NCI-H2029 (cell line): ENCODE measurements around the gene GOLGA6D.
"Not testable (repeated sequence)": the region's sequence is repeated elsewhere in the genome, so short reads cannot be mapped to it uniquely, and the experiment has no call there.

Source experiments
- DNase-seq: peaks from one replicate; lab custom pipeline; 2025; lab: John Stamatoyannopoulos, UW

The GOLGA6D gene, protein sequence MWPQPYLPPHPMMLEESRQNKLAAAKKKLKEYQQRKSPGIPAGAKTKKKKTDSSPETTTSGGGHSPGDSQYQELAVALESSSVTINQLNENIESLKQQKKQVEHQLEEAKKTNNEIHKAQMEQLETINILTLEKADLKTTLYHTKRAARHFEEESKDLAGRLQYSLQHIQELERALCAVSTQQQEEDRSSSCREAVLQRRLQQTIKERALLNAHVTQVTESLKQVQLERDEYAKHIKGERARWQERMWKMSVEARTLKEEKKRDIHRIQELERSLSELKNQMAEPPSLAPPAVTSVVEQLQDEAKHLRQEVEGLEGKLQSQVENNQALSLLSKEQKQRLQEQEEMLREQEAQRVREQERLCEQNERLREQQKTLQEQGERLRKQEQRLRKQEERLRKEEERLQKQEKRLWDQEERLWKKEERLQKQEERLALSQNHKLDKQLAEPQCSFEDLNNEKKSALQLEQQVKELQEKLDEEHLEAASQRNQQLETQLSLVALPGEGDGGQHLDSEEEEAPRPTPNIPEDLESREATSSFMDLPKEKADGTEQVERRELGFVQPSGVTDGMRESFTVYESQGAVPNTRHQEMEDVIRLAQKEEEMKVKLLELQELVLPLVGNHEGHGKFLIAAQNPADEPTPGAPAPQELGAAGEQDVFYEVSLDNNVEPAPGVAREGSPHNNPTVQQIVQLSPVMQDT

GRCh38 chr15:75282572-75282971 is at the start of gene GOLGA6D:
TSS of gene GOLGA6D (plus strand) at chr15:75282835. CDS start at chr15:75282876, 41 bp downstream.
- DNase-seq, result not testable (repeated sequence)

DNA sequence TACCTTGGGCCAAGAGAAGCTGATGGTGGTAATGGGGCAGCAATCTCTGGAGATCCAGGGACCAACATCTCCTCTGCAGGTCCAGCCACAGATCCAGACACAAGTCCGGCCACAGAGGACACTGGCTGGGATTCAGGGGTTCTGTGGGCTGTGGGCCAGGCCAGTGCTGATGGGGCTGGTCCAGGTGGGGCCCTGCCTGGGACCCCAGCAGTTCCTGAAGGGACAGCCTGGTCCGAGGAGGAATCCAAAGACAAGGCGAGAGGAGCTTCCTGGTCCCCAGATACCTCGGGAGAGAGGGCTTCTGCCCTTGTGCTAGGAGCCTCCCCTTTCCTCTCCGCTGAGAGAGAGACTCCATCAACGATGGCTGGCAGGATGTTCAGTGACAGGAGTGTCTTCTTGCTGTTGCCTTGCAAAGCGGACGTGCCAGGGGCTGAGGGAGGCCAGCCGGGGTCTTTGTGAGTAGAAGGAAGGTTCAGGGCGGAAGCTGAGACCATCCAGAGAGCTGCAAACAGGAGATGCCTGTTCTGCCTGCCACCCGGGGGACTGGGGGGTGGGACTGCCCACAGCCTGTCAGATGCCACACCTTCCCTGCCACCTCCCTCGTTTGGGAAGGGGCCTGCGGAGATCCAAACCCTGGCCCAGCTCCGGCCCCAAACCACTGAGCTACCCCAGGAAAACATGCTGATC is 49.0 kb upstream of the GOLGA6D start:
- no peak for DNase-seq

GRCh38 chr15:75234191-75234810 is 48.3 kb upstream of the GOLGA6D start:
- no peak for DNase-seq

DNA sequence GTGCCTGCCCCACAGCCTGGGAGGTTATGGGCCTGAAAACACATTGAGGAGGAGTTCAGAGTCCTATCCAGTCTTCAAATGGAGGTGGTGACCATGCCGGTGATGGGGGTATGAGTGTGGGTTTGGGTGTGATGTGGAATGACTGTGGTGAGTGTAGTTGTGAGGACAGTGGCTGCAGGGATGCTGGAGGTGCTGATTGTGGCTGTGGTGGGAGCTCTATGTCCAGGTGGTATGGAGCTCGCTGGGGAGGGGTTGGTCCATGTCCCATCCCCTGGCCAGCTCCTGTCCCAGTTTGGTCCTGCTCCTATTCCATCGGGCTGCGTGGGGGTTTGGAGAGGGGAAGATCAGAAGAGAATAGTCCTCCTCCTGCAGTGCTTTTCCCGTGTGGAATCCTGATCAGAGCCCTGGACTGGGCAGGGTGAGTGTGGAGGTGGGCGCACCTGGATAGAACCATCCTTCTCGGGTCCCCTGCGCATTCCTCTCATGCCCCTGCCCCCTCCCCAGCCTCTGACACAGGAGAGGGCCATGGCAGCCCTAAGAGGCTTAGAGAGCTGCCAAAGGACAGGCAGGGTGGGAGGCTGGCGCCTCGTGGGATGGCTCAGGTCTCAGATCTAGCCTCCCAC is 47.5 kb upstream of the GOLGA6D start:
- no peak for DNase-seq

- no peak for DNase-seq
Measured at GRCh38 chr15:75235760-75236729, 46.6 kb upstream of the GOLGA6D start.

DNA sequence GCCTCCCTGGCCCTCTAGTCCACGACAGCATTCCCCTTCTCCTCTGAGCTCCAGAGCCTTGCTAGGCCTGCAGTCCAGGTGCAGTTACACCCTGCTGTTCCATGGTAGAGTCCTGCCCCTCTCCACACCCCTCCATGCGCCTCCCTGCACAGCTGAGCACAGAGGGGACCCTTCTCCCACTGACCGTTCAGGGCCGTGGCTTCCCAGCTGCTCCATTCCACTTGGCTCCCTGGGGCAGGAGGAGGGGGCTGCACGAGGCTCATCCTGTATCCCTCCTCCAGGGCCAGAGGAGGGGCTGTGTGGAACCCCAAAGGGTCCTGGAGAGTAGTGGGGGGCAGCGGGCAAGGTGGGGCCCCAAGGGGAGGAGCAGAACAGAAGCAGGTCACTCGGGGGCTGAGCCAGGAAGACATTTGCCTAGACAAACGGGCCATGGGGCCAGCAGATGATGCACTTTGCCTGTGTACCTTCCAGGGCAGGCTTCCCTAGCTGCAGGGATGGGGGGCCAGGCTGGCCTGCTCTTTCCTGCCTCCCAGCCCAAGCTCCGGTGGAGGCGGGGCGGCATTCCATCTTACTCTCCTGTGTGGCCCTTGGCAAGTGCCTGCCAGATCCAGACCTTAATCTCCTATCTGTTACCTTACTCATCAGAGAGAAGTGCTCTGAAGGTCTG is 45.2 kb upstream of the GOLGA6D start:
- DNase-seq, result no peak

DNA sequence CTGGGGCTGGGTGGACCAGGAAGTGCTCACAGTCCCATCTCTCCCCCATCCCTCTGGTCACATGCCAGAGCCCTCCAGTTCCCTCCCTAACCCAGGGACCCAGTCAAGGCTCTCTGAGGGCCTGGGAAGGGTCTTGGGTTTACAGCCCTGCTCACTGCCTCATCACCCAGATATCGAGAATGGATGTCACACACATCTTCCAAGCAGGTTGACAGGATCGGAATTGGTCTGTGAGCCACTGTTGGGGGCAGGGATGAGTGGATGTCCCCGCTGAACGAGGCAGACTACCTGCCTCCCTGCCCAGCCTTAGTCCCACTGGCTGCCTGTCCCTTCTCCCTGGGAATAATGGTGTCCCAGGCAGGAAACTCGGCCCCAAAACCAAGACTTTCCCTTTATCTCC is 44.5 kb upstream of the GOLGA6D start:
- DNase-seq, result no peak

DNA sequence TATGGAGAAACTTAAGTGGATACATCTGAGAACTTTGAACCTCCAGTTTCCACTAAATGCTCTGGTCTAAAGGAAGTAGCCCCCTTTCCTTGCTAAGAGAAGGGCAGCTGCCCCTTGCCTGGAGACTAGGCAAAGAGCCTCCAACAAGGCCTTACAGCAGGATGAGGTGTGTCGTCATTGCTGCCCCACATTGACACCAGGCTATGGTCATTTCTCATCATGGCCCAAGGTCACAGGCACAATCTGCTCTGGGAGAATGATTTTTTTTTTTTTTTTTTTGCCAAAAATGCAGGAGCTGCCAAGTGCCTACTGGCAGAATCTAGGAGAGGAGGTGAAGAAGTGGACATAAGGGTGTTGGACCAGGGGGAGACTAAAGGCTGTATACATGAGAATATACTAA is 36.9 kb upstream of the GOLGA6D start:
- not testable (repeated sequence) for DNase-seq

DNA sequence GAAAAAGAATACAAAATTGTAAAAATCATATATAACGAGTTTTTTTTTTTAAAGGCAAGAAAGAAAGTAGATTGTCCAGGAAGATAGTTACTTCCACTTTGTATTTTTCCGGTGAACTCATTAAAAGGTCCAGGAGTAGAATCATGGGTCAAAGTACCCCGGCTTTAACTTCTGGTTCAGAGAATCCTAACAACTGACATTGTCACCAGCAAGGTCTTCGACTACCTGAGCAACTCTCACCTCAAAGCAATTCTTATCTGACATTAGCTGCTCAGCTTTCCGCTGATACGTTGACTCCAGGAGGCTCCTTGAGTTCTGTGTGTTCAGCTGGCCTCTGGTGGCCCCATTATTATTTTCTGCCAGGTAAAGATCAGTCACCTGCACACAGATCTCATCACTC is 33.6 kb upstream of the GOLGA6D start:
- DNase-seq, result not testable (repeated sequence)

GRCh38 chr15:75249726-75250125 is 32.9 kb upstream of the GOLGA6D start:
- DNase-seq, result no peak

- DNase-seq, result not testable (repeated sequence)
Measured at GRCh38 chr15:75251343-75251742, 31.3 kb upstream of the GOLGA6D start.

DNA sequence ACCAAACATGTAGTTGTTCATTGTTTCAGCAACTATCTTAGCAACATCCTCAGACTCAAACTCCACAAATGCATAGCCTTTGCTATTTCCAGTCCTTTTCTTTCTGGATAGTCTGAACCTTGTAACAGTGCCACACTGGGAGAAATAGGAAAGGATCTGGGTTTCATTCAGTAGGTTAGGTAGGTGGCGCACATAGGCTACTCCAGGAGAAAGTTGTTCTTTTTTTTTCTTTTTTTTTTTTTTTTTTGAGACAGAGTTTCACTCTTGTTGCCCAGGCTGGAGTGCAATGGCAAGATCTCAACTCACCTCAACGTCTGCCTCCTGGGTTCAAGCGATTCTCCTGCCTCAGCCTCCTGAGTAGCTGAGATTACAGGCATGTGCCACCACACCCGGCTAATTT is 30.4 kb upstream of the GOLGA6D start:
- not testable (repeated sequence) for DNase-seq

- DNase-seq, result not testable (repeated sequence)
Measured at GRCh38 chr15:75258034-75258433, 24.6 kb upstream of the GOLGA6D start, which contains the start of gene GOLGA6C. TSS of gene GOLGA6C (plus strand) at chr15:75258334. CDS start at chr15:75258599, 265 bp downstream.

DNA sequence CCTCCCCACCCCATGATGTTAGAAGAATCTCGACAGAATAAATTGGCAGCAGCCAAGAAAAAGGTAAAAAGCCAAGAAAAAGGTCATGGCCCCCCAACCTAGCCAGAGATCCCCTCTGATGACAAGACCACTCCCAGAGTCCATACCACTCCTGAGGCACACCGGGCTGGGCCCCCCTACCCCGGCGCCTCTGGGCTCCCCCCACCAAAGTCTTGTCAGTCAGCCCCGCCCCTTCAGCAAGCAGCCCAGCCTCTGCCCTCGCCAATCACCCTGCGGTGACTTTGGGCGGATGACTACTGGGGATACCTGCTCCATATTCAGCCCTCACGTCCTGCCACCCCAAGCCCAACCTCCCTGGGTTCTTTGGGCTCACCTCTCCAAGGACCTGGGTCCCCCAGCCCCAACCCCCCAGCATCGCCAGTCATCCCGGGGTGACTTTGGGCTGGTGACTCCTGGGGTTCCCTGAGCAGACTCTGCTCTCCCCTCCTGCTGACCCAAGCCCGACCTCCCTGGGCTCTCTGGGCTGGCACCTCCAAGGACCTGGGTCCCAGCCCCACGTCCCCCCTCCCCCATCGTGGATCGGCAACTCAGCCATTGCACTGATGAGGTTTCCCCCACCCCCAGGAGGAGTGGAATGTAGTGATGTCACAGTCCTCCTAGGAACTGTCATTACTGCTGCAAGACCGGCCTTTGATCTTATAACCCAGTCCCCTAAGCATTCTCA is 23.9 kb upstream of the GOLGA6D start:
- not testable (repeated sequence) for DNase-seq

DNA sequence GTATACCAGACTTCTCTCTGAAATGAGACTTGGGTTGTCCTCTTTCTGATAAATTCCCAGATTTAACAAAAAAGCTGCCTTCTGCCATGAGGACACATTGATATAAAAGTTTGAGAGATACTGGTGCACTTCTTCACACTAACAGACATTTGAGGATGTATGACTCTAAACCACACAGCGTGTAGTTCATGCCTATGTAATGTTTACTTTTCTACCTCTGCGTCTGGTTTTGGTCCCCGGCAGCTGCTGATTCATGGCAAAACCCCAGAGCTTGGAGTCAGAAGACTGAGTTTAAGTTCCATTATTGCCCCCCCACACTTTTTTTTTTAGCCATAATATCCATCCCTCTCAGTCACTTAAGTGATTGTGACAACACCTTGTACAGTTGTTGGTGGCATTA is 22.8 kb upstream of the GOLGA6D start:
- DNase-seq, result not testable (repeated sequence)

- not testable (repeated sequence) for DNase-seq
Measured at GRCh38 chr15:75273751-75274359, 8.8 kb upstream of the GOLGA6D start.

GRCh38 chr15:75274509-75275107 is 8.0 kb upstream of the GOLGA6D start:
- not testable (repeated sequence) for DNase-seq

DNA sequence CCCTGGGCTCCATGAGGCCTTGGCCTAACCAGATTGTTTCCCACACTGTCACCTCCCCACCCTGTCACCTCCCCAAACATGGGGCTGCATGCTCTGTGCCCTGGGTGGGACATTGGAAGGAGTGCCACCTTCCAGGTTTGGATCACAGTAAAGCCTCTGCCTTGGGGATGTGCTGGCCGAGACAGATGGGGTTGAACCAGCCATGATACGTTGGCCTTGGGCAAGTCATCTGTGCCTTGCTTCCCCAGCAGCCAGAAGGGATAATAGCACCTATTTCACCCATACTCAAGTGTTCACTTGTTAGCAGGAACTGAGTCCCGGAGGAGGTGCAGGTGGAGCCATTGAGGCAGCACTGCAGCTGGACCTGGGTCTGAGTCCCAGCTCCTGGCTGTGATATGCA is 7.0 kb upstream of the GOLGA6D start:
- DNase-seq, result not testable (repeated sequence)
